ENCODE data around the gene TMEM245.

TMEM245 gene

DNA sequence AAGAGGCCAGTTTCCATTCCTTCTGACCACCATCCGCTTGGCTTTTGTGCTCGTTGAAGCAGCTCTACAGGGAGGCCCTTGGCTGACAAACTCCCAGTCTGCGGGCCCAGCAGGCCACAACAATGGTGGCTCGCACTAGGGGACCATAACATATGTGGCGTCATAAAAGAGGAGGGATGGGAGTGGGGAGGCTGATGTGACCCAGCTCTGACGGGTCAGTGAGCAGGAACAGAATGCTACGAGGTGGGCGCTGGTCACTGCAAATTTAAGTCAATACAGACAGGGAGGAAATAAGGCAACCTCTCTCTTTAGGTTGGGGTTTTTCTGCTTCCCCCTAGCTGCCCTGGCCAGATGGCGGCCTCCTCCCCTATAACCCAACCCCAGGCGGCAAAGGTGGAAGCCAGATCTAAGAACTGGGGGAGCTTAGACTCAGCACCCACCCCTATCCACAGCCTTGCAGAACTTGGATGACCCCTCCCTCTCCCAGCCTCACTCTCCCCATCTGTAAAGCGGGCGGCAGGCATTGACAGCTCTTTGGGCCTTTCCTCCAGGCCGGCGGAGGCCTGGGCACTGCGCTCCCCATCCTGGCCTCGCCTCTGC, 46.5 kb upstream of the TMEM245 start:
- H3K27ac ChIP-seq: no peak overlapping the region

DNA sequence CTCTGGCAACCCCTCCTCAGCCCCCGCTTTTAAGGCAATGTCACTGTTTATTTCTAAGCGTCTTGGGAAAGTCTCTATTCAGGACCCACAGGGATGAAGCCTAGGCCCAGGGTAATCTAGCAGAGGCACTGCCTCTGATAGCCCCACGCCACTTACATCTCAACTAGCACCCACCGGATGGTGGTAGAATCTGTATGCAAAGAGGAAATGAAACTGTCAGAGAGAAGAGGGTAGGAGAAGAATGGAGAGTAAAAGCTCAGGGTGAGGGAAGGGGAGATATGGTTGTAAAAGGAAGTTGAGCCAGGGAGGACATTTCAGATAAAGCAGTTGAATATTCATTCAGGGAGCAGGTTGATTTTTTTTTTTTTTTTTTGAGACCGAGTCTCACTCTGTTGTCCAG, 44.3 kb upstream of the TMEM245 start:
- TF ChIP-seq, protein P1, sequence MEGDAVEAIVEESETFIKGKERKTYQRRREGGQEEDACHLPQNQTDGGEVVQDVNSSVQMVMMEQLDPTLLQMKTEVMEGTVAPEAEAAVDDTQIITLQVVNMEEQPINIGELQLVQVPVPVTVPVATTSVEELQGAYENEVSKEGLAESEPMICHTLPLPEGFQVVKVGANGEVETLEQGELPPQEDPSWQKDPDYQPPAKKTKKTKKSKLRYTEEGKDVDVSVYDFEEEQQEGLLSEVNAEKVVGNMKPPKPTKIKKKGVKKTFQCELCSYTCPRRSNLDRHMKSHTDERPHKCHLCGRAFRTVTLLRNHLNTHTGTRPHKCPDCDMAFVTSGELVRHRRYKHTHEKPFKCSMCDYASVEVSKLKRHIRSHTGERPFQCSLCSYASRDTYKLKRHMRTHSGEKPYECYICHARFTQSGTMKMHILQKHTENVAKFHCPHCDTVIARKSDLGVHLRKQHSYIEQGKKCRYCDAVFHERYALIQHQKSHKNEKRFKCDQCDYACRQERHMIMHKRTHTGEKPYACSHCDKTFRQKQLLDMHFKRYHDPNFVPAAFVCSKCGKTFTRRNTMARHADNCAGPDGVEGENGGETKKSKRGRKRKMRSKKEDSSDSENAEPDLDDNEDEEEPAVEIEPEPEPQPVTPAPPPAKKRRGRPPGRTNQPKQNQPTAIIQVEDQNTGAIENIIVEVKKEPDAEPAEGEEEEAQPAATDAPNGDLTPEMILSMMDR (IDR thresholded peaks at IDR 0.05): no peak
- H3K27me3 ChIP-seq (ENCODE audit: control insufficient read depth, insufficient read depth, low read length): no peaks in the 10 kb centered on the region
- no peak overlapping the region for H3K4me3 ChIP-seq (ENCODE audit: low read depth, low read length)
- H3K4me1 ChIP-seq: no peaks in the 10 kb centered on the region
- no peak overlapping the region for H3K4me2 ChIP-seq (ENCODE audit: low read length)
- H3K9me3 ChIP-seq (ENCODE audit: control insufficient read depth, low read length): no peaks in the 10 kb centered on the region
- H3K27ac ChIP-seq: no peak overlapping the region
- H2AFZ ChIP-seq: no peak overlapping the region
- no peak overlapping the region for H3K9ac ChIP-seq
- H3K36me3 ChIP-seq (ENCODE audit: control insufficient read depth, insufficient read depth, low read length): no peaks in the 10 kb centered on the region
- H3K79me2 ChIP-seq: no peaks in the 10 kb centered on the region

More for the DNA sequence above, 46.5 kb upstream of the TMEM245 start:
- Histone ChIP-seq H3K27me3 (ENCODE audit: control insufficient read depth, insufficient read depth, low read length) (no peaks in the 10 kb centered on the region), H3K36me3 (ENCODE audit: control insufficient read depth, insufficient read depth, low read length) (no peaks in the 10 kb centered on the region), H2AFZ (no peak overlapping the region), H3K4me1 (no peaks in the 10 kb centered on the region), H3K4me3 (ENCODE audit: low read depth, low read length) (no peak overlapping the region), H3K4me2 (ENCODE audit: low read length) (no peak overlapping the region), H3K9me3 (ENCODE audit: control insufficient read depth, low read length) (no peaks in the 10 kb centered on the region), H3K79me2 (no peaks in the 10 kb centered on the region), H3K9ac (no peak overlapping the region)
- TF ChIP-seq, protein P1 (IDR thresholded peaks at IDR 0.05): no peak

DNA sequence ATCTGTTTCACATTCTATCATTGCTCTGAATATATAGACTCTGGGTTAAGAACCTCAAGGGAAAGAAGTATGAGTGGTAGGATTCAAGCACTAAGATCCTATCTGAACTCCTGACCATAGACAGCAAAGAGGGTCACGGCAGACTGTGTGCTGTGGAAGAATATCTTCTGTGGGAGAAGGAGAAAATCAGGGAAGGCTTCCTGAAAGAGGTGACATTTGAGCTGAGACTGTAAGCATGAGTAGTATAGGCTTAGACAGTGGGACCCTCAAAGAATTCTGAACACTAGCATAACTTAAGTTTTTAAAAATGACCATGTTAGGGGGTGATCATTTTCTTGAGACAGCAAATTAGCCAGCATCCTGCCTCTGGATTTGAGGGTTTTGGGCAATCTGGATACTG, 43.4 kb upstream of the TMEM245 start:
- H3K4me2 ChIP-seq (ENCODE audit: low read length): no peak overlapping the region
- H3K36me3 ChIP-seq (ENCODE audit: control insufficient read depth, insufficient read depth, low read length): no peaks in the 10 kb centered on the region
- H3K79me2 ChIP-seq: no peaks in the 10 kb centered on the region
- no peaks in the 10 kb centered on the region for H3K4me1 ChIP-seq
- TF ChIP-seq, protein P1 (IDR thresholded peaks at IDR 0.05): no peak
- no peaks in the 10 kb centered on the region for H3K9me3 ChIP-seq (ENCODE audit: control insufficient read depth, low read length)
- no peak overlapping the region for H3K9ac ChIP-seq
- H3K4me3 ChIP-seq (ENCODE audit: low read depth, low read length): no peak overlapping the region
- no peak overlapping the region for H3K27ac ChIP-seq
- no peak overlapping the region for H2AFZ ChIP-seq
- no peaks in the 10 kb centered on the region for H3K27me3 ChIP-seq (ENCODE audit: control insufficient read depth, insufficient read depth, low read length)

DNA sequence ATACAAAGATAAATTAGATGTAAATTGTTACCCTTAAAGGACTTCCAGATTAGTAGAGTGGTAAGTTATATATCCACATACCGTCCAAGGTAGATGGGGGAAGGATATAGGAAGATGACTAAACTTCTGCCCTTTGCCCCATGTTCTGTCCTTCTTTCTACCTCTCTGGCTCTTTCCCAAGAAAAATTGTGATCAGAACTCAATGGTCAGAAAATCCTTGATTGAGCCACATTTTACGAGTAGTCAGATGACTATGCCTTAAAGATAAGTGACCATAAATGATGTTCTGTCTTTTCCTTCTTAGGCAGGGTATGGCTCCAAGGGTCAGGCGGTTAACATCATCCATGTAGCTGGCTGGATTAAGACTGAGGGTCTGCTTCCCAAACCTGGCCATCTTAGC, 42.9 kb upstream of the TMEM245 start:
- H3K79me2 ChIP-seq: no peaks in the 10 kb centered on the region
- no peak overlapping the region for H3K9ac ChIP-seq
- no peaks in the 10 kb centered on the region for H3K9me3 ChIP-seq (ENCODE audit: control insufficient read depth, low read length)
- H2AFZ ChIP-seq: no peak overlapping the region
- H3K4me1 ChIP-seq: no peaks in the 10 kb centered on the region
- H3K4me2 ChIP-seq (ENCODE audit: low read length): no peak overlapping the region
- H3K27me3 ChIP-seq (ENCODE audit: control insufficient read depth, insufficient read depth, low read length): no peaks in the 10 kb centered on the region
- H3K27ac ChIP-seq: no peak overlapping the region
- H3K36me3 ChIP-seq (ENCODE audit: control insufficient read depth, insufficient read depth, low read length): no peaks in the 10 kb centered on the region
- no peak overlapping the region for H3K4me3 ChIP-seq (ENCODE audit: low read depth, low read length)
- TF ChIP-seq, protein P1 (IDR thresholded peaks at IDR 0.05): no peak

DNA sequence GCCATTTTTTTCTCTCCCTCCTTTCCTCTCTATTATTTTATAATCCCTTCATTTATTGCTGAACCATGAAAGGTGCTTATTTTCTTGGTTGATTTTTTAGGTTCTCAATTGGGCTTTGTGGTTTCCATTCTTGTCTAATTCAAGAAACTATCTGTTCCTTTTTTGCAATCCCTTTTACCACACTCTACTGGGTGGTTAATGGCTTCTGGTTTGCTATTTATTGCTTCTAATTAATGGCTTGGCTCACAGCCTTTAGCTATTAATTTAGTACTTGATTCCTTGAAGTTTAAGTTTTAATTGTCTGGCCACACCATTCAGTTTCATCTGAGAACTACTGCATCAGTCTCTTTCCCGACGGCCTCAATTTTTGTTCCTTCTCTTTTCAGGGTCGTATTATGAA, 41.7 kb upstream of the TMEM245 start:
- no peaks in the 10 kb centered on the region for H3K36me3 ChIP-seq (ENCODE audit: control insufficient read depth, insufficient read depth, low read length)
- H3K27me3 ChIP-seq (ENCODE audit: control insufficient read depth, insufficient read depth, low read length): no peaks in the 10 kb centered on the region
- H3K4me3 ChIP-seq (ENCODE audit: low read depth, low read length): no peak overlapping the region
- no peaks in the 10 kb centered on the region for H3K4me1 ChIP-seq
- TF ChIP-seq, protein P1 (IDR thresholded peaks at IDR 0.05): no peak
- H3K9me3 ChIP-seq (ENCODE audit: control insufficient read depth, low read length): no peaks in the 10 kb centered on the region
- no peak overlapping the region for H3K4me2 ChIP-seq (ENCODE audit: low read length)
- H3K27ac ChIP-seq: no peak overlapping the region
- H2AFZ ChIP-seq: no peak overlapping the region
- H3K79me2 ChIP-seq: no peaks in the 10 kb centered on the region
- no peak overlapping the region for H3K9ac ChIP-seq
